Measurements from ENCODE around the gene PLAAT2.
"Not testable (repeated sequence)": the region's sequence is repeated elsewhere in the genome, so short reads cannot be mapped to it uniquely, and the experiment has no call there.

PLAAT2 gene

DNA sequence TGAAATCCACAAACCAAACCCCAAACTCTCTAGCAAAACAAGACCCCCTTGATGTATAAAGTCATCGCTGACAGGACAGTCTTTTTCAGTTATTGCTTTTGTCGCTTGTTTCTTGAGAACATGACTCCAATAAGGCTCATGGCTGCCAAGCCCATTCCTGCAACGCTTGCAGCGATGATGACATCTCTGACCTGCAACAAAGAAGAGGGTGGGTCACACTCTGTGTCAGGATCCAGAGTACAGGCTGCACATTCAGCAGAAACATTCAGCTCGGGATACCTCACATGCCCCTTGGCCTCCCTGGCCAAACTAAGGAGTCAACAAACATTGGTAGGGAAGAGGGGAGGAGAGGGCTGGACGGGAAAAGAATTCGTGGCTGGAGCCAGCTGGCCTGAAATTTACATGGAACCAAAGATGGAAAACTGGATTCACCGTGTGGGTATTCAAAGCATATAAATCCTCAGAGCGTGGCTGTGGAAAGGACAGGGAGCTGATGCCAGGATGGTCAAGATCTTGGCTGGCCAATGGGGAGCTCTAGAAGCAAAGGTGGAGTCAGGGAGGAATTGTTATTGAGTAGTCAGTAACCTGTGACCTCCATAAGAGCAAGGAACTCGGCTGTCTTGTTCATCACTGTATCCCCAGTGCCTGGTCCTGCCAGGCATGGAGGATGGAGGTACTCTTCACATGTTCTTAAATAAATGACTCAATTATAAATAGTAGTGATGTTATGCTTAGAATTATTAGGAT is 11.8 kb upstream of the PLAAT2 start:
- DNase-seq, result no peak

DNA sequence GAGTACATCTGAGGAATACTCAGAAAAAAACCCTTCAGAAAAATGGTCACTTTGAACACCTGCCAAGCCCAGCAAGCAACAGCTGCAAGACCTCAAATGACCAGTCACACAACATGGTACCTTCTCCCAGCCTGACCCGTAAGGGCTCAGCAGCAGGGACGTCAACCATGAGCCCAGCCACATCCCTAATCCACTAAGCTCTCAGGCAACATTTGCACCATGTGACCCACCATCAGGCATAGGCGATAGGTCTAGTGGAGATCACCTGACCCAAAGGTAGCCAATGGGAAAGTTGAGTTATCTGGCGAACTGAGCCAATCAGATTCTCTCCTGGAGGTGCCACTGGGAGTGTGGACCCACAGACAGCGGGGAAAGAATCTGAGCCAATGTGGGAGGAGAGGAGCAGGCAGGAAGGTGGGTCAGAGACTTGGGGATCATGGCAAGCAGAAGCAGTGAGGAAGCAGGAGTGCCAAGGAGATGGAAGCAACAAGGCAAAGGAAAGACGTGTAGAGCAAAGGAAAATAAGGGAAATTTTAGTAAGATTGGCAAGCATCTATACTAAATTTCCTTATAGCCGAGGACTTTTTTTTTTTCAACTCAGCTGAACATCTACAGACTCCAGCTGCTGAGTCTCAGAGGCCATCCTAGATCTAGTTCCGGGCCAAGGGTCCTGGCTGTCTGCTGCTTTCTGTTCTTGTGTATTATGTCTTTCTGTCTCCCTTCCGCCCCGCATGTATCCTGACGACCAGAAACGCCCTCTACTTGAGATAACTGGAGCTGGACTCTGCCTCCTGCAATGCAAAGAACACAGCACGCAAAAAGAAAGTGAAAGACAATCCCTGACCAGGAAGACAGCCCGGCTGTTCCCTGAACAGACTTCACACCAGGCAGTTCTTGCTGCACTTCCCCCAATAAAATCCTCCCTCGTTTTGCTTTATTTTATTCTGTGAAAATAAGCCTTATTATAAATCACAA is 11.0 kb upstream of the PLAAT2 start:
- no peak for DNase-seq

DNA sequence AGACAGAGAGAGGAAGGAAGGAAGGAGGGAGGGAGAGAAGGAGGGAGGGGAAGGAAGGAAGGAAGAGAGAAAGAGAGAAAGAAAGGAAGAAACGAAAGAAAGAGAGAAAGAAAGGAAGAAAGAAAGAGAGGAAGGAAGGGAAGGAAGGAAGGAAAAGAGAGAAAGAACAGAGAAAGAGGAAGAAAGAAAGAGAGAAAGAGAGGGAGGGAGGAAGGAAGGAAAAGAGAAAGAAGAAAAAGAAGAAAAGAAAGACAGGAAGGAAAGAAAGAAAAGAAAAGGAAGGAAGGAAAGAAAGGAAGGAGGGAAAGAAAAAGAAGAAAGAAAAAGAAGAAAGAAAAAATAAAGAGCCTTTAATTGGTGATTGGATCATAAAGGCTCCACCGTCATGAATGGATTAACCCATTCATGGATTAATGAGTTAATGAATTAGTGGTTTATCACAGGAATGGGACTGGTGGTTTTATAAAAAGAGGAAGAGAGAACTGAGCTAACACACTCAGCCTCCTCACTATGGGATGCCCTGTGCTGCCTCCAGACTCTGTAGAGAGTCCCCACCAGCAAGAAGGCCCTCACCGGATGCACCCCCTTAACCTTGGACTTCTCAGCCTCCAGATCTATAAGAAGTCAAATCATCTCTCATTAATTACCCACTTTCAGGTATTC is 9.0 kb upstream of the PLAAT2 start:
- no peak for DNase-seq

DNA sequence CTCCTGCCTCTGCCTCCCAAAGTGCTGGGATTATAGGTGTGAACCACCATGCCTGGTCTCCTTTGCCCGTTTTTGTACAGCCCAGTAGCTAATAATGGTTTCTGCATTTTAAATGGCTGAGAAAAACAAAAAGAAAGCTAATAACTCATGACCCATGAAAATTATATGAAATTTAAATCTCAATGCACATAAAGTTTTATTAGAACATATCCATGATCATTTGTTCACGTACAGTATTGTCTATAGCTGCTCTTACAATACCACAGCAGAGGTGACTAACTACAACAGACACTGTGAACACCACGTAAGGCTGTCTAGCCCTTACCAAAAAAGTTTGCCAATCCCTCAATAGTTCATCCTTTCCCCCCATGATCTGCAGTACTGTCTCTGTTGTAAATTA is 6.4 kb upstream of the PLAAT2 start:
- no peak for DNase-seq

DNA sequence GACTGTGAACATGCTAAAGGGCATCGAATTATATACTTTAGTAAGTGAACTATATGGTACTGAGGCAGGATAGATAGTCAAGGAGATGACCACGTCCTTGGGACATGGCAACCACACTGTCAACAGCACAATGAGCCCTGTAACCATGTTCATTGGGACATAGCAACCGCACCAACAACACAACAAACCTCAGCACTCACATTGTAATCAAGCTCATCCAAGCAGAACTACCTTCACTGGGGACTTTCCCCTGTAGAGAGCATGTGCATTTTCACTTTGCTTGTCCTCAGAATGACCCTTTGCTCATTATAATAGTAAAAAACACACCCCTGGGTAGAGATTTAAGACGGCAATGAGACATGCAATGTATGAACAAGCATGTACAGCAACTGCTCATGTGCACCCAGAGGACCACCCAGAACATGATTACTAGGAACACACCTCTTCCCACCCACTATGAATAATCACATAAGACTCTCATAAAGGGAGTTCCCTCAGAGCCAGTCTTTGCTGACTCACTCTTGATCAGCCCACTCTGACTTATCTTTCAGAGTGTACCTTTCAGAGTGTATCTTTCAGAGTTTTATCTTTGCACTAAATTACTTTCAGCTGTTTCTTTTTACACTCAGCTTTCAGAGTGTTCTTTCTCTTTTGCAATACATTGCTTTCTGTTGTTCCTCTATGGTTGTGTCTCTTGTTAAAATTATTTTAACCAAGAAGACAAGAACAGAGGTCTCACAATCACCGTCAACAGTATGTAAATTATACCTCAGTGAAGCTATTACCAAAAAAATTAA is 4.1 kb upstream of the PLAAT2 start:
- DNase-seq, result no peak

DNA sequence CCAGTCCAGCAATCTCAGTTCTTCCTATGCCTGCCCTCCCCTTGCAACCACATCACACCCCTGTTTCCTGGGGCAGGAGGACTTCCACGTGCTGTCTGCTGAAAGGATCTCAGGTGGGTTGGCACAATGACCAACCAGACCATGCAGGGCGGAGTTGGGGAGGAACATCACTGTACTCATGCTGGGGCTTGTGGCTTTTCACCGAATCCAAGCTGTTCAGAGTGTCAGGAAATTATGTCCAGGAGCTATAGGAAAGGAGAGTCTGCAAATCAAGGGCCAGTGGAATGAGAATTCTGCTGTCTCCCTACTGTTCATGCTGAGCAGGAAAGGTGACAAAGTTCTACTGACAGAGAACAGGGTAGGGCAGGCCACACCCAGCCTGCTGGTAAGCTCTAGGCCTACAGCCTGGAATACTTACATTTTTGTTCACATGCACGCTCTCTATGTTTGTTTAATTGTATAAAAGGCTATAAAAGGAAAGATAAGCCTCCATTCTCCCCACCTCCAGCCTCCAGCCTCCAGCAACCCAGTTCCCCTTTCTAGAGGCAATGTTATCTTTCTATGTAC is 1.7 kb upstream of the PLAAT2 start:
- no peak for DNase-seq

DNA sequence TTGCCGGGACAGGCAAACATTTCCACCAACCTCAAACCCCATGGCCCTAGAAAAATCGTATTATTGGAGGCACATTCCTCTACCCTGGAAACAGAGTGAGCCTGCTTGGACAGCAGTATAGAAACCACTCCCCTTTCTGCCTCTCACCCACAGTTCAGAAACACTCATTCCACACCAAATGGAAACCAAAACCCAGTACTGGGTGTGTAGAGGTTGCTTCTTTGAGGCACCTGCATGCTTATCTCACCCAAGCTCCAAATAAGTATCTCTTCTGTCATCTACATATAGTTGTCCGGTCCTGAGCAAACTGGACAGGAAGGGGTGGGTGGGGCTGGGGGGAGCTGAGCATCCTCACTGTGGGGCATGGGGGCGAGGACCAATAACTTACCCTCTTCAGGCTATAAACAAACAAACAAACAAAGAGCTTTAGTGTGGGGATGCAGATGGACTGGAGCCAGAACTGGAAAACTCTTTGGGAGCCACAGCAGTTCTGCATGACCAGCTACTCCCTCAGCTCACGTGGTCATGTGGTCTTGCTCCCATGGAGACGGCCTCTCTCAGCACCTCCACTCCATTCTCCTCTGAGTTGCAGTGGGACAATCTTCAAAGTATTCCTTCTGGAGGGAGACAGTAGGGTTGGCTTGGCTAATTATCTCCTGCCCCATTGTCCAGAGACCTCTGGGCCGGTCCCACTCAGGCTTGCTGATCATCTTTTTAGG is 1.0 kb upstream of the PLAAT2 start:
- peak; percentile 5 for DNase-seq

DNA sequence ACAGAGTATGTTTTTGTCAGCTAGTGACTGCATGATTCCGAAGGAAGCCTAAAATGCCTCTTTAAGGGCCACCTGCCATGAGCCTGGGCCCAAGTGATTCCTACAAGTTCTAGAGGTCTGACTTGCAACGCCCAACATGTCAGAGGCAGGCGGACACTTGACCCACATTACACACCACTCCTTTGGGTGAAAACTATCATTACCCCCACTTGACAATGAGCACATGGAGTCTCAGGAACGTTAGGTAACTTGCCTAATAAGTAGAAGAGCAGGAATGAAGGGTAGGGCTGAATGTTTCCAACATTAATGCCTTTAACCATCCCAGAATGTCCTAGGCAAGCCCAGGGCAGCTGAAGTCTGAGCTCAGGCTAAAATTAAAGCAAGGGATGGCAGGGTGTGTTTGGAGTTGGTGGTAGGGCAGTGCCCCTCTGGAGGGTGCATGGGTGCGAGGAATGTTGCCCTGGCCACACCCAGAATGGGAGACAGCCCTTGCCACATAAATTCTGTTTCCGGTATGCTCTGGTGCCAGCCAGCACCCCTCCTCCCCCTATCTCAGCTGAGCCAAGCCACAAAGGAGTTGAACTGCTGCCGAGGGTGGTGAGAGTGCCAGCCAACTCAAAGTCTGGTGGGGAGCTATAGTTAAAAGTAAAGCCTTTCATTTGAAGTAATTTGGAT is 2.5 kb downstream of the PLAAT2 start:
- DNase-seq, result no peak

DNA sequence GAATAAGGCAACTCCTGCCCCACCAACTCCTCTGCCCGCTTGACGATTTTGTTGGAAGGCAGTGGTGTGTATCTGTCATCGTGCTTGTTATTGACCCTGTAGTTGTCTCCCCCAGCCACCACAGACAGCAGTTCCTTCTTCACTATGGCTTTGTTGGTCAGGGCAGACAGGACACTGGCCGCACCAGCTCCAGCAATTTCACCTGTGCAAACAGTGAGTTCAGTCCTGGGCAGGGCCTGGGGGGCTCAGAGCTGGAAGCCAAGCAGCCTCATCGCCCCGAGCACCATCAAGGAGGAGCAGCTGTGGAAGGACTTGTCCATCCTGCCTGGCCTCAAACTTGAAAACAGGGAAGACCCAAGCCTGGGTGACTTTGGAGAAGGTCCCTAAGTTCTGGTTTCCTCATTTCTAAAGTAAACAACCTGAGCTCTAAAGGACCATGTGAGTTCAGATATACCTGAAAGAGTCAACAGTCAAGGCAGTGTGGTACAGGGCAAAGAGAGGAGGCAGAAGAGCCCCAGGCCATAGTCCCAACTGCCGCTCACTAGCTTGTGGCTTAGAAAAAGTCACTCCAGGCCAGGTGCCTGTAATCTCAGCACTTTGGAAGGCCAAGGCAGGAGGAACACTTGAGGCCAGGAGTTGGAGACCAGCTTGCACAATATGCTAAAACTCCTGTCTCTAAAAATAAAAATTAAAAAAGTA is 4.6 kb downstream of the PLAAT2 start:
- DNase-seq, result no peak

DNA sequence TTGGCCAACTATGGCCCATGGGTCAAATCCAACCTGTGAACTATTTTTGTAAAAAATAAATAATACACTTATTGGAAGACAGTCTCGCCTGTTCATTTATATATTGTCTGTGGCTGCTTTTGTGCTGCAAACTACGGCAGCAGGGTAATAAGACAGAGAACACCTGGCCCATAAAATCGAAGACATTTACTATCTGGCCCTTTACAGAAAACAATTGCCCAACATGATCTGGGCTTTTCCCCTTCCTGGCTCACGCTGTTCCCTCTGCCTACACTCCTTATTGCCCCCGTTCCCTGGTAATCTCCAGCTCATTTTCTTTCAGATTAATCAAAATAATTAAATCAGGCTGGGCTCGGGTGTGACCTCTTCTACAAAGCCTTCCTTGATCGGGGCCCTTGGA is 5.6 kb downstream of the PLAAT2 start:
- DNase-seq, result no peak

DNA sequence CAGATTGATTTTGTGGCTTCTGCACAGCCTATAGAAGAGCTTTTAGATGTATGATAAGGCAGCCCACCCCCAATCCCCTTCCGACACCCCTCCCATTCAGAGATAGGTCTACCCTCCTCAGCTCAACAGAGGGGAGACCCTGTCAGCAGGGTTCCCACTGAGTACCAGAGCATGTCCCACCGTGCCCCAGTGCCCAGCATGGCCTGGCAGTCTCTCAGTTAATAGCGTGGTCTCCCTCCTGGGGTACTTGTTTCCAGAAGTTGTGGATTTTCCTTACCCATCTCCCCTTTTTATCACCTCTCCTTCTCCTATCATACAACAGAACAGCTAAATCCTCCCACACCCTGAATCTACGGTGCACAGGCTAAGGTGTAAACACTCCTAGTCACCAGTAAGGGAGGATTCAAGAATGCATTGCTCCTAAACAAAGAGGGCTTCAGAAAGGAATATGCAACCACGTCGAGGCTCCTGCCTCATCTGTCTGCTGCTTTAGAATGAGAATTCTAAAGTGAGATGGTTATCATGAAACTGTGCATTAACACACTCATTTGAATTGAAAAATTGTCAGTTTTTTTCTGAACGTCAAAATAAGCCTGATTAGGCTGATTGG is 6.7 kb downstream of the PLAAT2 start:
- DNase-seq, result no peak

DNA sequence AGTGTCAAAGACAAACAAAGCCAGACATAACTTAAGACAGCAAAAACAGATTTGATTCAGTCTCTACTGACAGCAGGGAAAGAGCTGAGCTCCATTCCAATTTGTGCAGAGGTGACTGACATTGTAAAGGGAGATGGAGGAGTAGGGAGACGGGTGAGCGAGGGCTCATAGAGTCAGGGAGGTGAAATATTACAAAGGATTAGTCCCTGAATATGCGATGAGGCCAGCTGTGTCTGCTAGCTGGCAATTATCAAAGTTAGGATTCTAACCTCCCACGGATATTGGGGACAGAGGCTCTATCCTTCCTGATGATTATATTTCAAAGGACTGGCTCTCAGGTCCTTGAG is 8.3 kb downstream of the PLAAT2 start:
- DNase-seq, result no peak

DNA sequence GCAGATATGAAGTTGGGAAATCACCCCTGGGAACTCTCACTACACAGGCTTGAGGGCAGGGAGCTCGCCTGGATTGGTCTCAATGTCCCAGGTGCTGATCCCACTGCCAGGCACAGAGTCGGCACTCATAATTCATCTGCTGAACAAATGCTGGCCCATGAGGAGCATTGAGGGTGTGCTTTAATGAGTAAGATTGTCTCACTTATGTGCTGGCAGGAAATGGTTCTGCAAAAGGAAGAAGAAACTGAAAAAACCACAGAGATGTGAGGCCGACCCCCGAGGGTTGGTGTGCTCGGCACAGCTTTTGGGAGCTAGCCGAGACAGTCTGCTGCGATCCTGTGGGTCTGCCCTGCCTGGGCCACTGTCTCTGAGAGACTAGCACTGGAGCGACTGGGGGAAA is 9.4 kb downstream of the PLAAT2 start:
- no peak for DNase-seq

DNA sequence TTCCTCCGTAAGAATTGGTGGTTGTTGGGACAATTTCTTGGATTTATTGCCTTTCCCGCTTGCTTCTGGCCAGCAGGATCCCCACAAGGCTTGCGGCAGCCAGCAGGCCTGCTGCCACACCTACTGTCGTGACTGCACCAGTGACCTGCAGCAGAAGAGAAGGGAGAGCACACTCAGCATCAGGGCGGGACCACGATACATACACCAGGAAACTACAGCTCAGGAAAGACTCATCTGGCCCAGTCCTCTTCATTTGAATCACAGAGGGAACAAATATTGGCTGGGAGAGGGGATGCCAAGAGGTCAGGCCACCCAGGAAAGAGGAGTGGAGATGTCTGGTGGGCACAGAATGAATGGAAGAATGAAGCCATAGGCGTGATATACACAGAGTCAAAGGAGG is 10.3 kb downstream of the PLAAT2 start:
- no peak for DNase-seq

DNA sequence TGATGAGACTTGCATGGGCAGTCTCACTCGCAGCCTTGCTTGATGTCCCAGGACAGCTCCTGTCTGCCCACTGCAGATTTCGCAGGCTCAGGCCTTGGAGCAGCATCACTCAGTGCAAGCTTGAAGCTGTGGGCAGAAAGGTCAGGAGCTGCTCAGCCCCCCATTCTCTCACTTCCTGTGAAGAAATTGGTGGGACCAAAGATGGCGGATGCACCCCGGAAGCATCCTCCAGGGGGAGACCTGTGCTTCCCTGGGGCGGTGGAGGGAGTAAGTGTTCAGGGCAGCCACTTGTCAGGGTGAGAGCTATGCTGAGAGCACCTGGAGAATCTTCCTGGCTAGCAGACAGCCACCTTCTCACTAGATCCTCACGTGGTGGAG is 11.3 kb downstream of the PLAAT2 start:
- DNase-seq, result no peak

DNA sequence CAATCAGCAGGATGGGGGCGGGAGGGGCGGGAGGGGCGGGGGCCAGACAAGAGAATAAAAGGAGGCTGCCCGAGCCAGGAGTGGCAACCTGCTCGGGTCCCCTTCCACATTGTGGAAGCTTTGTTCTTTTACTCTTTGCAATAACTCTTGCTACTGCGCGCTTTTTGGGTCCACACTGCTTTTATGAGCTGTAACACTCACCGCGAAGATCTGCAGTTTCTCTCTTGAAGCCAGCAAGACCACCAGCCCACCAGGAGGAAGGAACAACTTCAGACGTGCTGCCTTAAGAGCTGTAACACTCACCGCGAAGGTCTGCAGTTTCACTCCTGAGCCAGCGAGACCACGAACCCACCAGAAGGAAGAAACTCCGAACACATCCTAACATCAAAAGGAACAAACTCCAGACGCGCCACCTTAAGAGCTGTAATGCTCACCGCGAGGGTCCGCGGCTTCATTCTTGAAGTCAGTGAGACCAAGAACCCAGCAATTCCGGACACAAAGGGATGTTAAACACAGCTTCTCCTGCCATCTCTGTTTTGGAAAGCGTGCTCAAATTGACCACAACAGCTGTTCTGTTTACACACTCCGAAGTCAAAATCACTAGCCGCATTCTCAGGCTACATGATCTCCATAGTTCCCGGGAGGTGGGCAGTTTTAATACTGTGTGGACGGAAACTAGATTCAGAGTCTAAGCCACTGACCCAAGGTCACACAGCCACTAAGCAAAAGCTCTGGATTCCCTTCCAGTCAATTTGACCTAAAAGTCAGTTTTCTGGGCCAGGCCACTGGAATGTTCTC is 11.9 kb downstream of the PLAAT2 start:
- no peak for DNase-seq

DNA sequence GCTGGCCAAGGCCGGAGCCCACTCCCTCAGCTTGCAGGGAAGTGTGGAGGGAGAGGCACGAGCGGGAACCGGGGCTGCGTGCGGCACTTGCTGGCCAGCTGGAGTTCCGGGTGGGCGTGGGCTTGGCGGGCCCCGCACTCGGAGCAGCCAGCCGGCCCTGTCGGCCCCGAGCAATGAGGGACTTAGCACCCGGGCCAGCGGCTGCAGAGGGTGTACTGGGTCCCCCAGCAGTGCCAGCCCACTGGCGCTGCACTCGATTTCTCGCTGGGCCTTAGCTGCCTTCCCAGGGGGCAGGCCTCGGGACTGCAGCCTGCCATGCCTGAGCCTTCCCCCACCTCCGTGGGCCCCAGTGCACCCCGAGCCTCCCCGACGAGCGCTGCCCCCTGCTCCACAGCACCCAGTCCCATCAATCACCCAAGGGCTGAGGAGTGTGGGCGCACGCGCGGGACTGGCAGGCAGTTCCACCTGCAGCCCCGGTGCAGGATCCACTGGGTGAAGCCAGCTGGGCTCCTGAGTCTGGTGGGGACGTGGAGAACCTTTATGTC is 13.0 kb downstream of the PLAAT2 start:
- not testable (repeated sequence) for DNase-seq

DNA sequence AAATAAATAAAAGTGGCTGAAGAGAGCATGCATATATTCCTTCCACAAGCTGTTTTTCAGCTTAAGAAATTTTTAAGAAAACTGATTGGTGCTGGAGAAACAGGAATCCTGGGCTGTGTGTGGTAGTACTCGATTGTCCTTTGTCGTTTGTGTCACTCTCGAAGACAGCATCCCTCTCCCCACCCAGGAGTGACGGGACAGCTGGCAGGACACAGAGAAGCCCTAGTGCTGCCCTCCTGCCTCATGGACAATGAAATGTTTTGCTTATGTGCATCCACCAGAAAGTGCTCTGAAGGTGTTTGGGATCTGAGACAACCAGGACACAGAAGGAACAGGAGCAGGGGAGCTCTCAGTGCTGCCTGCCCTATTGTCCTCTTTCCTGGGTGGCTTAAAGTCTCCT is 13.8 kb downstream of the PLAAT2 start:
- no peak for DNase-seq

DNA sequence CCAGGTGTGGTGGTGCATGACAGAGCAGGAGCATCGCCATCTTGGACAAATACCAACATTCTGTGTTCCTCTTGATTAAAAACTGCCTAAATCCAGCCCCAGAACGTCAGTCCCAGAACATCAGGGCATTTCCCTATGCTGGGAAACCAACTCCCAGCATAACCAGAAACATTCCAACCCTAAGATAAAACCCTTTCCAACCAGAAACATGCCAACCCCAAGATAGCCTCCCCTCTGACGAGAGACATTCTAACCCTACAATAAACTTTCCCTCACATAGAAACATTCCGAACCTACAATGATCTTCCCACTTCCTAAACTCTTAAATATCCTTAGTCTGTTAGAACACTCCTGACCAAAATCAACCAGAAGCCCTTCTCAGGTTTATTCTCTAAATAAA is 15.0 kb downstream of the PLAAT2 start:
- DNase-seq, result no peak

Measured in NCI-H345 (cell line).